ENCODE results near the gene CAMTA1.
"Not testable (repeated sequence)": the region's sequence is repeated elsewhere in the genome, so short reads cannot be mapped to it uniquely, and the experiment has no call there.

The CAMTA1 gene

GRCh38 chr1:7781501-7781900 is 996.2 kb downstream of the CAMTA1 start:
- DNase-seq, result no peak

GRCh38 chr1:7781923-7782495 is 996.8 kb downstream of the CAMTA1 start:
- DNase-seq, result no peak

GRCh38 chr1:7783178-7783711 is 998.0 kb downstream of the CAMTA1 start:
- DNase-seq, result peak; percentile 27 to 34

- peak; percentile 89 for DNase-seq
Observed at GRCh38 chr1:7783826-7784491, 998.7 kb downstream of the CAMTA1 start, which contains the start of gene PER3. PER3 (plus strand) TSS chr1:7784291; CDS start chr1:7784878, 587 bp downstream.

- DNase-seq, result no peak
Observed at GRCh38 chr1:7784492-7785071, 999.3 kb downstream of the CAMTA1 start.

GRCh38 chr1:7785108-7785507 is 999.9 kb downstream of the CAMTA1 start:
- DNase-seq, result no peak

- no peak for DNase-seq
Observed at GRCh38 chr1:7786795-7787194, 1001.5 kb downstream of the CAMTA1 start.

GRCh38 chr1:7789828-7790227 is 1004.6 kb downstream of the CAMTA1 start:
- no peak for DNase-seq

- not testable (repeated sequence) for DNase-seq
Observed at GRCh38 chr1:7791027-7791426, 1005.8 kb downstream of the CAMTA1 start.

- DNase-seq, result no peak
Observed at GRCh38 chr1:7795406-7795805, 1010.2 kb downstream of the CAMTA1 start.

- no peak for DNase-seq
Observed at GRCh38 chr1:7805460-7805859, 1020.2 kb downstream of the CAMTA1 start.

GRCh38 chr1:7808253-7808844 is 1023.1 kb downstream of the CAMTA1 start:
- no peak for DNase-seq

GRCh38 chr1:7809742-7810141 is 1024.5 kb downstream of the CAMTA1 start:
- DNase-seq, result no peak

- peak; percentile 45 to 50 for DNase-seq
Observed at GRCh38 chr1:7810395-7810794, 1025.1 kb downstream of the CAMTA1 start.

- no peak for DNase-seq
Observed at GRCh38 chr1:7811476-7811875, 1026.2 kb downstream of the CAMTA1 start.

- no peak for DNase-seq
Observed at GRCh38 chr1:7813677-7814373, 1028.6 kb downstream of the CAMTA1 start.
